CD4-positive, alpha-beta T cell treated with Interleukin-4 for 1 hour (primary cell): ENCODE data around the gene MACROD1.

Experiments used
- DNase-seq, 2 donors: peaks; one replicate each; pipeline ENCODE4 v3.0.0-alpha.2; 2020 to 2022

MACROD1 gene

DNA sequence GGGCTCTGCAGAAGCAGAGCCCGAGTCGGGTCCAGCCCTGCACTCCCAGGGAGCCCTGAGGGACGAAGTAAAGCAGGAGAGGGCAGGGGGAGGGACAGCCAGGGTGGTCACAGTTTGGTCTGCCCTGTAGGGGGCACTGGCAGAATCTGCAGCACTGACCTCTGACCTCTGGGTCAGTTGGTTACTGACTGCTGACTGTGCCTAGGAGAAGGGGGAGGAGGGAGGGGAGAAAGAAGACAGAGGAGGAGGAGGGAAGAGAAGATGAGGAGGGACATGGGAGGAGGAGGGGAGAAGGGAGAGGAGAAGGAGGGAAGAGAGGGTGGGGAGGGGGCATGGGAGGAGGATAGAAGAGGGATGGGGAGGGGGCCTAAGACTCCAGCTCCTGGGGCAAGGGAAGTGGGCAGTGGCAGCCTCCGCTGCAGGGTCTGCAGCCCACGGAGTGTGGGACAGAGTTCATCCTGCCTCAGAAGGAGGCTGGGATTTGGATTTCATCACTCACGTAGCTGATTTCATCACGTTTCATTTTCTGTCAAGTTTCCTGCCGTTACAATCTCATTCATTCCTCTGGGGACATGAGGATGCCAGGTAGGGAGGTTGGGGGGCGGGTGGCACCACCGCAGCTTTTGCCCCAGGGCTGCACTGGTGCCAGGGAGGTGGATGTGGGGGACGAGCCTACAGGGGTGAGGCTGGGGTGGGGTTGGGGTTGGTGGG, 75.0 kb downstream of the MACROD1 start:
- DNase-seq = no peak

DNA sequence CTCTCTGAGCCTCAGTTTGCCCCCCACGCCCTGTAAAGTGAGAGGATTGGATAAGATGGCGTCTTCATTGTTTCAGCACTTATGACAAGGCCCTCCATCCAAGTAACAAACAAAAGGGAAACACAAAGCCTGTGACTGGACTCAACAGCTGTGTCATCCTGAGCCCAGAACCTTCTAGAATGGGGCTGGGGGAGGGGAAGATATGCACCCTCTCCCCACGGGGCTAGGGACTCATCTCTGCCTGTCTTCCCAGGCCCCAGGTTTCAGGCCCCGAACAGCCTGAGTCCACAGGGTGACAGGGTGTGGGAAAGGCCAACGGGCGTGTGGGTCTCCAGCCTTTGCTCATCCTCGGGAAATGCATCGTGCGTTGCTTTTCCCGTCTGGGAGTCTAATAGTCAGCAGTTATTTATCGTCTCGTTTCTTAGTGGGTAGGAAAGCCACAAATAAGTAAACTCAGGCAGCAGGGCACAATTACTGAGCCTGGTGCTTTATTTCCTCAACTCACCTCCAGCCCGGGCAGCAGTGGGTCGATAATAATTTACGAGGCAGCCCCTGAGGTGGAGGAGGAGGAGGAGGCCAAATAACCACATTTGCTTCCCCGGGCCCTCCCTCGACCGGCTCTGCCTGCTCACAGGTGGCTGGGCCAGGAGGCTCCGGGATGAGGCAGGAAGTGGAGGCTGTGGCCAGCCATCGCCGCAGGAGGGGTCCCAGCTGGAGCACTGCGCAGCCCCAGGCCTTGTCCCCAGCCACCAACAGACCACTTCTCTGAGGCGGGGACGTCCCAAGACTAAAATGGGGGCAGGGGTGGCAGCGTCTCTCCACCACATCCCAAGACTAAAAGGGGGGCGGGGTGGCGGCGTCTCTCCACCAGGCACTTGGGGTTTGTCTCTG, 75.8 kb downstream of the MACROD1 start:
- DNase-seq = no peak

DNA sequence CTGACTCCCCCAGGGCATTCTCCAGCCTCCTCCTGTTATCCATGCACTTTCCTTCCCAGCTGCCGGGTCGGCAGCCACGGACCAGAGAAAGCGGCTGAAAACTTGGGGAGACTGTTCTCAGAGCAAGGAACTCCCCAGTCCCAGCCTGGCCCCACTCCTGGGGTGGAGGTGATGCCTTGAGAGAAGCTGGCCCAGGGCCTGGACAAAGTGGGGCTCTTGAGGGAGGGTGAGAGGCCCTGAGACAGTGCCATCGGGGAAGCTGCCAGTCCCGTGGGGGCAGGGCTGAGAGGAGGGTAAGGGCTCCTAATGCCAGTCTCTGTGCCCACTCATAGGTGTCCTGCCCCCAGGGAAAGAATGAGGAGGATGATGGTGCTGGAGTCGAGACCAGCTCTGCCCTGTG, 76.4 kb downstream of the MACROD1 start:
- no peak for DNase-seq

DNA sequence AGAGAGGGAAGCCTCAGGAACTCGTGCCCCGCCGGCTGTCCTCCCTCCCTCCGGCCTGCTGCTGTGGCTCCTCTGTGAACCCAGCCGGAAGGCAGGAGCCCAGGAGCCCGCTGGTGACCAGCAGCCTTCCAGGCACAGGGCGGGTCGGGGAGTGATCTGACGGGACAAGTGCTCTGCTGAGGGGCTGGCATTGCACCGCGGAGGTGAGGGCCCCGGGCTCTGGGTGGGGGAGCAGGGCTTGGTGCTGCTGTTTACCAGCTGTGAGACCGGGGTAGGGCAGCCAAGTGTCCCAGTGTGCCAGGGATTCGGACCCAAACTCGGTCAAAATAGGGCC, 76.9 kb downstream of the MACROD1 start:
- no peak for DNase-seq

DNA sequence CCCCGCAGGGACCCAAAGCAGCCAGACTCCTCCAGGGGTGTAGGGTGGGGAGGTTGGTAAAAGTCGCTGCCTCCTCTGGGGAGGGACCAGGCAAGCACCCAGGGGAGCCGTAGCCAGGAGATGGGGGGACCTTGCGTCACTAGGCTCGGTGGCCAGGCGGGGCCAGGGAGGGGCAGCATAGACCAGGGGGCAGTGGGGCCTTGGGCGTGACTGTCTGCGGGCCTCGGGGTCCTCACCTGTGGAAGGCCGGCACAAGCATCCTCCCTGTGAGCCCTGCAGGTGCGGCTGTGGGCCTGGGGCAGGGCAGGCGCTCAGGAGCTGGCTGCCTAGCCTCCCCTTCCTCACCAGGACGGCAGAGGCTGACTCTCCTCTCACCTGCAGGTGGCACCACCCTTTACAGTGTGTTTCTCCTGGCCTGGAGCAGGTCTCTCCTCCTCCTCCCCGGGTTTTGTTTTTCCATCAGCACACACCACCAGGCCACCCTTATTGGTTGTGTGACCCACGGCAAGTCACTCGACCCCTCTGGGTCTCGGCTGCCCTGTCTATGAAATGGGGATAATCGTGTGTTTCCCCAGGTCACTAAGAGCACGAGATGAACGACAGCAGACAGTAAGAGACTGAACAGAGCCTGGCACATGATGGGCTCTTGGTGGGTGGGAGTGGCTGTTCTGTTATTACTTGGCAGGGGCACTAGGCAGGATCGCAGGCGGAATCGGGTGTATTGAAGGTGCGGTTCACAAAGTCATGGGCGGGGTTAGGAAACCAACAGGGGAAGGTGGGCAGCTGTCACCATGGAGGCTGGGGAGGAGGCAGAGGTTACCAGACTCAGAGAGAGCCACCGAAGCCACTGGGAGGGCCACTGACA, 77.5 kb downstream of the MACROD1 start:
- DNase-seq = no peak

DNA sequence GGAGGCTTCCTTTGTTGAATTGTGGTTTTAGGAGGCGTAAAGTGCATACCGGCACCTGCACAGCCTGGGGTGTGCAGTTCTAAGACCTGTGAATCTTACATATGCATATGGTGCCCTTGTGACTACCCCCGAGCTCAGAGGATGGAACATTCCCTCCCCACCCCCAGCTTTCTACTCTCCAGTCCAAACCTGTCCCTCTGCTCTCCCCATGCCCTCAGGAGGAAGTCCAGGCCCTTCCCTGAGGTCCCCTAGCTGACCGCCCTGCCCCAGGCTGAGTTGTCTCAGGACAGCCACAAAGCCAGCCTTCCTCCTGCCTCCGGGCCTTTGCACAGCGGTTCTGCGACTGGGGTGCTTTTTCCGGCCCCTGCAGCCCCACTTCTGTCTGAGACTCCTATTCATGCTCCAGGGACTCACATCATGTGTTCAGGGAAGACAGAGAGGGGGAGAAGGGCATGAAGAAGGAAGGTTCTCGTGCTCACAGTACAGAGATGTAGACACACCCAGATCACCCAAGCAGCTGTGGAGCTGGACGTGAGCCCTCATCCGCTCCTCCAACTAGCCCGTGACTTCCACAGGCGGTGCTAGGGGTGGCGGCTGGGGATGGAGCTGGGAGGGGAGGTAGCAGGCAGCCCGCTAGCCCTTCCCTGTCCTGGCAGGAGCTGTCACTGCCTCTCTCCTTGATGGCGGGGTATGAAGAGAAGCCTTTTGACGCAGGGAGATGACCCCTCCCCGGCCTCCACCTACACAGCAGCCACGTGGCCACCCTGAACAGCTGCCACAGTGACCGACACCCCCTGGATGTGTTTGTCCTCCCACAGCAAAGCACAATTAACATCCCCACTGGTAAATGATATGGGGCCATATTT, 79.4 kb downstream of the MACROD1 start:
- no peak for DNase-seq

DNA sequence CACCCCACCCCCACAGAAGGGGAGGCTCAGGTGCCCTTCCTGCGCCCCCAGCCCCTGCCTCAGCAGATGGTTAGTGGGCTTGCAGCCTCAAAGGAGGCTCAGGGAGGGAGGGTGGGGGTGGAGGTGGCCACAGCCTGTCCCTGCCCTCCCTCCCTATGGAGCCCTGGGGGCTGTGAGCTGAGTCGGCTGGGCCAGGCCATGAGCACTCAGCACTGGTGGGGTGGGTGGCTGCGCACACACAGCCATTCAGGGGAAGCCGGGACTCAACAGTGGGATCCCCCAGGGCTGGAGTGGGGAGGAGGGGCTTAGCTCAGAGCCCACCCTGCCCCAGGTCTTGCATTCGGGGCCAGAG, 80.0 kb downstream of the MACROD1 start:
- DNase-seq = no peak

DNA sequence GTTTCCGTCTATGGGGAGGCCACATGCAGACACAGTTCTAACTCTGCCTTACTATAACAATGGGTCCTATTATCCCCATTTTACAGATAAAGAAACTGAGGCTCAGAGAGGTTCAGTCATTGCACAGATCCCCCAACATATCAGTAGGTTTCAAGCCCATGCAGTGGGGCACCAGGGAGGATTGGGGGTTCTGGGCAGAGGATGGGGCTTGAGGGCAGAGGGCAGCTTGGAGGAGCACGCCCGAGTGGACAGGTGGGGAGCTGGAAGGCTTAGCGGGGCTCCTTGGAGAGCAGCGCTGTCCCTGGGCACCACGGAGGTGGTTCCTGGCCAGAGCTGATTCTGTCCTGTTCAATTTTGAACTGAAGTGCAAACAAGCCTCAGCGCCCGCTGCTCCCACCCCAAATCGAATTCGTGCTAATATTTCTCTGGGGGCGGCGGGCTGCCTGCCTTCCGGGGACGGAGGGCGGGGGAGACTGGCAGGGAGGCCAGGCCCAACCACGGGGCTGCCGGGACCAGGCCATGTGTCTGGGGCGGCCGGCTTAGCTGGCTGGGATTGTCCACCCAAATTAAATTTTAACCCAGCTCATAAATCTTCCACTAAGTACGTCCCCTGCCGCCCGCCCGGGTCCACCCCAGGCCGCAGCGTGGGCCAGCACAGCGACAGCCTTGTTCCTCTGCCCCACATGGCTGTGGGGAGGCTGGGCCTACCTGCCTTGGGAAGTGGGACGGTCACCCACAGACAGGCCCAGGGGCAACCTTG, 80.8 kb downstream of the MACROD1 start:
- no peak for DNase-seq

DNA sequence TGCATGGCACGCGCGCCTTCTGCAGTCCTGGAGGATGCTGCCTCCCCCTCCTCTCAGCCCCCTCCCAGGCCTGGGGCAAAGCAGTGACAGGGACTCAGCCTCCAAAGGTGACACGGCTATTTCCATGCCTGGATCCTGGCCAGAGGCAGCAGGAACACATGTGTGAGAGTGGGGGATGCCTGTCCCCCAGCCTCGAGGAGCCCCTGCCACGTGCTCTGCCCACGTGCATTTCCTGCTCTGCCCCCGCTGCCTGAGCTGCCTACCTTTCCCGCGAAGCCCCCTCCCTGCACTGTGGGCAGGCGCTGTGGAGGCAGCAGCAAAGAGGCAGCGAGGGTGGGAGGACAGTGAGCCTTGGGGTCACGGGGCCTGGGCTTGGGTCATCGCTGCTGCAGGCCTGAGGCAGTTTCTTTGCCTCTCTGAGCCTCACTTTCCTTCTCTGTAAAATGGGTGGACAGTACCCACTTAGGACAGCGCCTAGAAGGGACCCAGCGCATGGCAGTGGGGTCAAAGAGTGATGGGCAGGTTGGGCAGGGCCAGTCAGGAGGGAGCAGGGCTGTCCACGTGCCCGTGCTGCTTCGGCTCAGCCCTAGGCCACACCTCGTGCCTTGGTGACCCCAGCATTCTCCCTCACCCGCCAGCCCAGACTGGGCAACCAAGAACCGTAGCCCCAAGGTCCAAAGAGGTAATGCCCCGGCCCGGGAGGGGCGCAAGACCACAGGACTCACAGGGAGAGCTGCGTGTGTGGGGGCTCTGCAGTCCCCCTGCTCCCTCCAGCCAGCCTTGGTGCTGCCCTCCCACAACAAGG, 81.6 kb downstream of the MACROD1 start:
- no peak for DNase-seq

DNA sequence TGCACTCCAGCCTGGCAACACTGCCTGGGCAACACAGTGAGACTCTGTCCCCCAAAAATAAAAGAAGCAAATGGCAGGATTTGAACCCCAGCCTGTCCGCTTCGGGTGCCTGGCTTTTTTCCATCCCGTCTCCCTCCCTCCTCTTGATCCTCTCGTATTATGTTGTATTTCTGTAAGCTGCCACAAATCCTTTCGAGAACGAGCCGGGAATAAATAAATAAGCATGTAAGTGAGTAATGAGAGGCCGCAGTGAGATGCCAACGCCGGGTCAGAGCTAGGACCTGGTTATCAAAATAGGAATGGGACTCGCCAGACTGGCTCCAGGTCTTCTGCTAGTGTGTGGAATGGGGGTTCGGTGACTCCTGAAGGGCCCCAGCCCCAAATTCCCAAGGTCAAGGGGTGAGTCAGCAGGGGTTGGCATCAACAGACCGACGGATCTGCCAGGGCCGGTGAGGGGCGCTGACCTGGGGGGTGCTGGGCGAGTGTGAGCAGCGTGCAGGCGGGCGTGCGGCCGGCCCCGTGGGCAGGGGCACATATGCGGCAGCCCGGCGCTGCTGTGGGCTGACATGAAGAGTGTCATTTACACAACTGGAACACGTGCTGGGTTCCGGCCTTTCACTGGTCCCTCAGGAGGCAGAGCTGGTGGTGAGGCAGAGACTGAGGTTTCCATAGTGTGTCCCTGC, 82.4 kb downstream of the MACROD1 start:
- DNase-seq = no peak

DNA sequence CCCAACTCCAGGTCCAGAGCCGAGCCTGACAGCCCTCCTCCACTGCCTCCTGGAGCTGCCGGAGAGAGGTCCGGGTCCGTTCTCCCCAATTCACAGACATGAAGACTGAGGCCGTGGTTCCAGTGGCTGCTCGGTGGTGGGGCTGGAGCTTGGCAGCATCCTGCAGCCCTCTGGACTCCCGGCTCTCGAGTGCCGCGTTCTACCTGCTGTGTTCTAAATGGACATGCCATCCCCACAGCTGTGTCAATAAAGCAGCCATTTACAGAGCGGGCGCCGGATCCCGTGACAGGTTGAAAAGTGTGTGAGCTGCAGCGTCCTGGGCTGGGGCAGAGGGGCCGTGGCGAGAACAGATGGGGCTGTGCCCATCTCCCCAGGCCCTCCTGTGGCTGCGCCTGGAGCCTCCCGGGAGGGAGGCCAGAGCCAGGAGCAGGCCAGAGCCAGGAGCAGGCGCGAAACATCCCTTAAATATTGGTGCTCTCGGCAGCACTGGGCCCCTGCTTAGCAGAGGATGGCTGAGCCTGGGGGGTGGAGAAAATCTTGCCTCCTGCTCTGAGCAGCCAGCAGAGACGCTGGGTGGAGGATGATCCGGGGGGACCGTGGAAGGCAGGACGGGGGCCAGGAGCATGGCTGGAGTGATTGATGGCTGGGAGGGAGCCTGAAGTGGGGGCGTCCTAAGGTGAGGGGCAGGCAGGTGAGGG, 84.0 kb downstream of the MACROD1 start:
- no peak for DNase-seq

DNA sequence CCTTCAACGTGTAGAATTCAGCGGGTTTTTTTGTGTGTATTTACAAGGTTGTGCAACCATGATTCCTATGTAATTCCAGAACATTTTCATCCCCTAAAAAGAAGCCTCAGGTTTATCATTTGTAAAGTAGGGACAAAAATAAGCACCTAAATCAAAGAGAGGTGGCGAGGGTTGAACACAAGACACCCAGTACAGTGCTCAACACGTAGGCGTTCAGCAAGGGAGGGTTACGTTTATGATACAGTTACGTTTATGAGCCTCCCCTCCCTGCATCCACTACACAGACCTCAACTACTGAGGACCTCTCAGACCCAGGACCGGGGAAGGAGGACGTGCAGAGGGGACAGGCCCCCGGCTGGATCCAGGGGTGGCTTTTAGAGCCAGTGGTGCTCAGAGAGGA, 85.5 kb downstream of the MACROD1 start:
- no peak for DNase-seq

DNA sequence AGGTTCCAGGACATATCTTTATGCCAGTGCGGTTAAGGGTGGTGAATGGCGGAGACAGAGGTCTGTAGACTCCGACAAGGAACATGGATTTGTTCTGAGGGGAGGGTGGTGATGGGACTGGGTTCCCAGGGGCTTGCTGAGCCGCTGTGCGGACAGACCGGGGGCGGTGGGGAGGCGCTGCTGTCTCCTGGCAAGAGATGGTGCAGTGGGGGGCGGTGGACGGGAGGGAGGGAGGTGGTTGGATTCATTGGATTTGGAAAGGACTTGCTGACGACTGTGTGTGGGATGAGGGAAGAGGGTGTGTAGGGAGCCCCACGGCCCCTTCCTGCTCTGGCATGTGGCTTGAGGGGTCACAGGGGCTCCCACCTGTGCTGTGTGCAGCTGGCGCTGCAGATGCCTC, 87.0 kb downstream of the MACROD1 start:
- no peak for DNase-seq

DNA sequence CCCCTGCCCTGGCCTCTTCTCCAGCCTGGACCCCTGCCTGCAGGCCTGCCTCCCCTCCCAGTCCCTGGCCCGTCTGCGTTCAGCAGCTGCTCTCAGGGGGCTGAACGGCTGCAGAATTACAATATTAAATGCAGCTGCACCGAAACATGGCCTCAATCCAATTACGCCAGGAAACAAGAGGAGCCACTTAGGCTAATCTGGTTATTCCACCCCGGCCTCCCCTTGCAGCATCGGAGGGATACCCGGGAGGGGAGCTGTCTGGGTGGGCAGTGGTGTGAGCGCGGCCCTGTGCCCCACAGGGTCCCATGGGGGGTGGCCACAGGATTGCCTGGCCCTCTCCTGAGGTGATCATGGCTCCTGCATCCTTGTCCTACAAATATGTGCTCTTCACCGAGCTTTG, 87.6 kb downstream of the MACROD1 start:
- DNase-seq = no peak

DNA sequence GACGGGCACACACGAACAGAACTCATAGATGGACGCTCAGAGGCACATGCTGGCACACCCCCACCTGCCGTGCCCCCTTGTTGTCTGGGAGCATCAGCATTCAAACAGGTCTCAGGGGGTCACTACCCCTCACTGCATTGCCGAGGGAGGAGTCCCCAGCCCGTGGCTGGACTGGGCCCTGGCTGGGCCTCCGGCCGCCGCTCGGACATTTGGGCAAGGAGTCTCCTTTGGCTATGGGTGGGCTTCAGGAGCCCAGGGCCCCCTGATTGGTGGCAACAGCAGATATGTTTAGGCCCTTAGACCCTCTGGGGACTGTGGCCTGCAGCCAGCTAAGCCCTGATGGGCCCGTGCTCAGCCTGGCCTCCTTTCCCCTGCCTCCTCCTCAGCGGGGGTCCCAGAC, 88.3 kb downstream of the MACROD1 start:
- no peak for DNase-seq

DNA sequence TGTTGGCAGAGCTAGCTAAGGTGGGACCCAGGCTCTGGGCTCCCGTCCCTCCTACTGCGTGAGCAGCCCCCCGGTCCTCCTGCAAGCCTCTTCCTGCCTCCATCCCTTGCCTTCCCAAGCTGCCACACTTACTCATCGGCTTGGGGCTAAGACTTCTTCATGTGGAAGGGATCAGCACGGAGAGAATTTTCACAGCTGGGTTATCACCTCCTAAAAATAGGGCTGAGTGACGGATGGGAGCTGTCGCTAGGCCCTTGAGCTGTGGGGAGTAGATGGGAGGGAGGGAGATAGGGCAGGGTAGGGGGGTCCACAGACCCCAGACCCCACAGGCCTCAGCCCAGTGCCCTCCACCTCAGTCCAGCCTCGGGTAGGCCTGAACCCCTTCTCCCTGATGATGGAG, 89.2 kb downstream of the MACROD1 start:
- DNase-seq = no peak

DNA sequence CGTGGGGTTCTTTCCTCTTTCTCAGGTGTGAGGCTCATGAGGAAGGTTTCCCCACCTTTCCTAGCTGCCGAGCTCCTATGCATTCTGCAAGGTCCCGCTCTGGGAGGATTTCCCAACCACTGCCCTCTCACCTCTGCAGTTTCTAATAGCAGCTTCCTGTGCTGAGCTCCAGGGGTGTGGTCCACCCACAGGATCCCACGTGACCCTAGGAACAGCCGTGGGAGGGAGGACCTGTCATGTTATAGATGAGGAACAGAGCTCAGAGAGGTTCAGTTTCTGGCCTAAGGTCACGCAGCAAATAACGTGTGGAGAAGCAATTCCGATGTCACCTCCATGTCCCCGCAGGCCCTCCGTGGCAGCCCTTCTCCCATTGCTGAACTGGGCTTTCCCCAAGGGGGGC, 91.7 kb downstream of the MACROD1 start:
- peak; percentile 15 to 16 for DNase-seq

DNA sequence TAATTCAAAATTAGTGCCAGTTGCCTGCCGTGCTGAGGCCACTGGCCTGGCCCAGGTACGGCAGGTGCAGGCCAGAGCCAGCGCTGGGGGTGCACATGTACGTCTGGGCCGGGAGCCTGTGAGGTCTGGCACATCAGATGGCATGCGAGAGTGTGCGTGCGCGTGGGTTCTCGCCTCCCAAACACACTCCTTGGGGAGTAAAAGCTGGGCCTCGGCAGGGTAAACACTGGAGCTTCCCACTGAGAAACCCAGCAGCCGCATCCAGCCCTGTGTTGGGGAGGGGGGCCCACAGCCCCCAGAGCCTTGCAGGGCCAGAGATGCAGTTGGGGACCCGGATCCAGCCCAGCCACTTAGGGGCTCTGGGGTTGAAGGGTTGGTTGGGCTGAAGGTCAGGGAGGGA, 92.4 kb downstream of the MACROD1 start:
- DNase-seq = no peak

DNA sequence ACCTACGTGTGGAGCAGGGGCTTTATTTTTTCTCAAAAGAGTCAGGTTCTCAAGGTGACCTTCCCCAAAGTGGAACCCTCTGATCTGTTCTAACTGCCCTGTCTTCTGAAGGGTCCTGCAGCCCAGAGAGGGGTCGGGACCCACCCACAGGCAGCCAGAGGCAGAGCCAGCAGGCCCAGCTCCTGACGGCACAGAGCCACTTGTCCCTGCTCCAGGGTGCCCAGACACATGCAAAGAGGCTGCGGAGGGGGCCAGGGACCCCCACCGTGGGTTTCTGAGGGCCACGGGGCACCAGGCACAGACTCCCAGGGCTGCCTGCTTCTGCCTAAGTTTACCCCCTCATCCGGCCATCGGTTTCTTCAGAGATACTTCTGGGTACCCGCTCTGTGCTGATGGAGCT, 93.0 kb downstream of the MACROD1 start:
- DNase-seq = no peak

DNA sequence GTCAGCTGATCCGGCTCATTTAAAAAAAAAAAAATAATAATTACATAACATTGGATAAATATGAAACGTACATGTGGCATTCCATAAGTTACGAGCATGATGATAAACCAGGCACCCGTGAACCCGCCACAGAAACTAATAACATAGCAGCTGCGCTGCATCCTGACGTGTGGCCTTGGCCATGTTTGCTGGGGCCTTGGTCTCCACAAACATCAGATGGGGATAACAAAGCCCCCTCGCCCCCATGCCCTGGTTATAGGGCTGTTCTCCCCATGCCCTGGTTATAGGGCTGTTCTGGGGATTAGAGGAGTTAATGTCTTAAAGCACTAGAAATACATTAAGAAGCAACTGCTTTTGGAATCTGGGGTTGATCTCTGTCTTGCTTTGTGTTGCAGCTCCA, 93.5 kb downstream of the MACROD1 start:
- DNase-seq = no peak
